Astrocyte of the hippocampus (primary cell): ENCODE measurements around the gene PHF11.
A peak's percentile ranks its signal among the peaks of the same experiment; 100 is the strongest.

Source experiments
- DNase-seq: peaks from one replicate; pipeline ENCODE4 v3.0.0; 2011; ENCODE audit warnings: low read depth, low spot score

Gene PHF11

GRCh38 chr13:49498206-49498605, 2.5 kb downstream of the PHF11 start:
- DNase-seq = no peak

DNA sequence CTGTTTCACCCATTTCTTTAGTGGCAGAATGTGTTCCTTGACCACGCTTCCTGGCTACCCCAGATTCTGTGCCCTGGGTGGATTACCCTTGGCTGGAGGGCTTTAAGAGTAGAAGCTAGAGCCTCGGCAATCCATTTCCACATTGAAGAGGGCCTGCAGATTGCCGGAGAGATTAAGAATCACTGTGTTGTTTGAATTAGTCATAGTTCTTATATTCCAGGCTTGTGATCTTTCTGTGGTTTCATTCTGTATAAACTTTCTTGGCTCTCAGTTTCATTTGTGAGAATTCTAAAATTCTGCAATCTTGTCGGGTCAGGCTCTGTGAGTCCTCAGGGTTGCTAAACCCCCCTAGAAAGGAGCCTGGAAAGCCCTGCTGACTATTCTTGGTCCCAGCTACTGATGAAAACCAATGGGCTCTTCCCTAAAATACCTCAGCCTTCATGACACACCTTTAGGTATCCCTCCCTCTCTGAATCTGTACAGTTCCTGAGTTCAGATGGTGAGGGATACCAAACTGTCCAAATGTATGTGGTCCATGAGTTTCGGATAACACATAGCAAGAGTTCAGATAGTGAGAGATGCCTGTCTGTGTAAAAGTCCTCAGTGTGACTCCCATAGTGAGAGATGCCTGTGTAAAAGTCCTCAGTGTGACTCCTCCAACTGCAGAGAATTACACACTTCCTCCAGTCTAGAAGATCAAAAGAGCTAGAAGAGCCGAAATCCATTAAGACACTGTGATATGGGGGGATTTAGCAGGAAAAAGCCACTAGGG, 4.3 kb downstream of the PHF11 start:
- DNase-seq = peak; percentile 67

DNA sequence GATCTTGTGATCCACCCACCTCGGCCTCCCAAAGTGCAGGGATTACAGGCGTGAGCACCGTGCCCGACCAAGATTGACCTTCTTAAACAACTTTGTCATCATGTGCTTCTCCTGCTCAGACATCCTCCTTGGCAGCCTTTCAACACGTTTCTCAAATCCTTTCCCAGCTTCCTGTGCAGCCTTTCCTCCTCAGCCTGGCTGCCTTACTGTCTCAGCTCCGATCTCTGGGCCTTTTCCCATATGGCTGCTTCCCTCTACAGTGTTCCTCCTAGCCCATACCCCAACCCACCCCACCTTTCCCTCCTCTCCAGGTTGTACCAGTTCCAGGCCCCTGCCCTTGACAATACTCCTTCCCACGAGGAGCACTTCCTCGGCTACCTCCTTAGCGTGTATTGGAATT, 7.2 kb downstream of the PHF11 start:
- no peak for DNase-seq

DNA sequence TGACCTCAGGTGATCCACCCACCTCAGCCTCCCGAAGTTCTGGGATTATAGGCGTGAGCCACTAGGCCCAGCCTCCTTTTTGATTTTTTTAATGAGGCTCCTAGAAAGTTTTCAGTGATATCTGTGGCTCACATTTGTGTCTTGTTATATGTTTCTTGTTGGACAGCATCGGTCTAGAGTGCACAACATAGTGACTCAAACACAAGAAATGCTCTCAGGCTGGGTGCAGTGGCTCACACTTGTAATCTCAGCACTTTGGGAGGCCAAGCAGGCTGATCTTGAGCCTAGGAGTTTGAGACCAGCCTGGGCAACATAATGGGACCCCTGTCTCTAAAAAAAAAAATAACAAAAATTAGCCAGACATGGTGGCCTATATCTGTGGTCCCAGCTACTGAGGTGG, 8.2 kb downstream of the PHF11 start:
- DNase-seq = no peak

DNA sequence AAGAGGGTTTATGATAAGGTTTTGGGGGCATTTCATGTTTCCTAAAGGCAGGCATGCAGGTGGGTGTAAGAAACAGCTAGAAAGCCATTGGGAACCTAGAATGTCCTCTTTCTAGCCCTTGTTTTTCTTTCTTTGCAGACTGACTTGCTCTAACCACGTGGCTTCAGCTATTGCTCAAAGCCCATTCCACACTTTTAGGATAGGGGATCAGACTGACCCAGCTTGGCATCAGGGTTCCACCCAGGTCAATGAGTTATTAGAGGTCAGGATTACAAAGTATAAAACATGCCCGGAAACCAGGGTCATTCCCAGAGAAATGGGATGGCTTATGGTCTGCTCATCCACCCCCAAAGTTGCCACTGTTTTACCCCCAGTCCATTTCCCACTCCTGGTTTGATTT, 16.8 kb downstream of the PHF11 start:
- no peak for DNase-seq

GRCh38 chr13:49516467-49516866, 20.7 kb downstream of the PHF11 start:
- peak; percentile 39 for DNase-seq

- DNase-seq = no peak
Measured at GRCh38 chr13:49517461-49517860, 21.7 kb downstream of the PHF11 start.

DNA sequence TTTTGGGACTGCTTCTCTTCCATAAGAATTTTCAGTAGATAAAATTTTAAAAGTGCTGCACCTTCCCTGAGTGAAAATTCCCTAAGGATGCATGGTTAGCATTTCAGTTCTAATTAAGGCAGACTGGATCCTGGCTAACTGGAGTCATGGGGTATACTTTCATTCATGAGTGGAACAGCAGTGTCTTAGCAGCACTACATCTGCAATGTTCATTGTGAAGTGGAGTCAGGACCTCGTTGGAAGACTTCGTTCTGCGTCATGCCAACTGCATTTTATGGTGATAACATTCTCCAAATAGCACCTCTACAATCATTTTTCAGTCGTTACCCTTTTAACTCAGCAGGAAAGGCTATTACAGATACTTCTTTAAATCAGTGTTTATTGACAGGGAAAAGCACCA, 25.5 kb downstream of the PHF11 start:
- DNase-seq = no peak

DNA sequence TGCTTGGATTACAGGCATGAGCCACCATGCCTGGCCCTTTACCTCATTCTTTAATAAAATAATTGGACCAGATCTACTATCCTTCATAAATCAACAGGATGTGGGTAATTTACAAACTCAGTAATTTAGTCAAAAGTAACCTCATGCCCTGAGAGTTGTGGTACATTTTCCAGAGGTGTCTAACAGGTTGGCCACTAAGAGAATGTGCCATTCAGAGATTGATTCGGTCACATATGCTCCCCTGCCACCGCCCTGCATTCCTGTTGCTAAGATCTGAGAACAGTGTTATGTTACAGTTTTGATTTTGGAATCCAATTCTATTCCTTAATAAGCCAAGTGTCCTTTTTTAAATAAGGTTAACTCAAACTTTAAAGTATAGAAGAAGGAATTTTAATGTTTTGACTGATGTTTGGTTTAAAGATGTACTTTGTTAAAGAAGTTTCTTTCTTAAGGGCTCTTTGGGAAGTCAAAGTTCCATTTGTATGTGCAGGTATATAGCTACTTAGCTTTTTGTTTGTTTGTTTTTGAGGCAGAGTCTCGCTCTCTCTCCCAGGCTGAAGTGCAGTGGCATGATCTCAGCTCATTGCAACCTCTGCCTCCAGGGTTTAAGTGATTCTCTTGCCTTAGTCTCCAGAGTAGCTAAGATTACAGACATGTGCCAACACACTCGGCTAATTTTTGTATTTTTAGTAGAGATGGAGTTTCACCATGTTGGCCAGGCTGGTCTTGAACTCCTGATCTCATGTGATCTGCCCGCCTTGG, 29.2 kb downstream of the PHF11 start:
- DNase-seq = no peak

- DNase-seq = no peak
Measured at GRCh38 chr13:49527123-49527522, 31.4 kb downstream of the PHF11 start.

GRCh38 chr13:49528161-49528560, 32.4 kb downstream of the PHF11 start:
- DNase-seq = no peak

GRCh38 chr13:49530457-49530856, 34.7 kb downstream of the PHF11 start:
- DNase-seq = no peak

GRCh38 chr13:49532593-49532992, 36.8 kb downstream of the PHF11 start:
- DNase-seq = no peak

GRCh38 chr13:49533011-49533410, 37.3 kb downstream of the PHF11 start:
- DNase-seq = no peak

DNA sequence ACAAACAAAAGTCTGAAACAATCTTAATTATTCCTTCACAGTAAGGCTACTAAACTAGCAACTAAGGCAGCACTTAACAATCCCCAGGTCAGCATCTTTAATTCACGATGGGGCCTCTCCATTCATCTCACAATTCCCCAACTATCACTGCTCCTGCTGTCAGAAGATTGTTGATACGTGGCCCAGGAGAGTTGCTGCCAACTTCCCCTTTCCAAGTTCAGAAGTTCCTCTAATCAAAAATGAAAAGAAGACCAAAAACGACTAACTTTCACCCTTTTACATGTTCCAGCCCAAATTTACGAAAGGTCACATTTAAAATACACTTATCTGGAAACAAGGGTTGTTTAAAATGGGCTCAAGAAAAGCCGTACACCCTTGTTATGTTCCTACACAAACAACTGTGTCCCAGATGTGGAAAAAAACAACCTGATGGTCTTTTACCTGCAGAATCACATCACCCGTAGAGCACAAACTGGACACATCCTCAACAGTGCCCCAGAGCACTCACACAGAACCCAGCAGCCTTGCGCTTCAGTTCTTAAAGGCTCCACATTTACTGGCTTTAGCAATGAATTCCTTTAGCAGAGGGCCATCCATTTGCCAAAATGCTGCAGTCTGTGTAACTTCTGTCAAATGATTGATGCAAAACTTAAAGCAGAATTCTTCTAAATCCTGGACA, 38.0 kb downstream of the PHF11 start:
- DNase-seq = no peak

DNA sequence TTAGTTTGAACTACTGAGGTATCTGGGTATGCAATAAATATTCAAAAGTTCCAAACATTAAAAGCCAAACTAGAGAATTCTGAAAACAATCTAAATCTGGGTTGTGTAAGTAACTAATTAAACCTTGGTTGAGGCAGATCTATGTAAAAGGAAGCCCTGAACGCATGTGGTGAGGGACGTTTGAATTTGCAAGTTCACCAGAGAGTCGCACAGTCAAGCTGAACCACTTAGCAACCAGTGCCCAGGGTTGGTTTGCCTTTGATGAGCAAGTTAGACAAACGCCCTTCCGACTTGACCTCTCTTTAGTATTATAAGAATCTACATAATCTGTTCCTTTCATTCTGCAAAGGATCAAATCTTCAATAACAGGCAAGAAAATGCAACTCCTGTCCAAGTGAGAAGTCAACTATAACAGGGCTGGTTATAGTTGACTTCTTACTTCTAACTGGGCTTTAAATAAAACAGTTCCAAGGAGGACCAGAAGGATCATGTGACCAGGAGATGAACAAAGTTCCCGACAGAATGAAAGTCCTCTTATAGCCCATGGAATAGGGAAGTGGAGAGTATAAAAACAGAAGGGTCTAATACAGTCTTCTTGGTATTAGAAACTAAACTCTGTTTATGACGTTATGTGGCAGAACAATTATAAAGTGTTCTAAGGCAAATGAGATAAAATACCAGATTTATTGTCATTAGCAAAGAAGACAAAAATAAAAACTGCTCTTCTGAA, 40.6 kb downstream of the PHF11 start:
- DNase-seq = no peak

DNA sequence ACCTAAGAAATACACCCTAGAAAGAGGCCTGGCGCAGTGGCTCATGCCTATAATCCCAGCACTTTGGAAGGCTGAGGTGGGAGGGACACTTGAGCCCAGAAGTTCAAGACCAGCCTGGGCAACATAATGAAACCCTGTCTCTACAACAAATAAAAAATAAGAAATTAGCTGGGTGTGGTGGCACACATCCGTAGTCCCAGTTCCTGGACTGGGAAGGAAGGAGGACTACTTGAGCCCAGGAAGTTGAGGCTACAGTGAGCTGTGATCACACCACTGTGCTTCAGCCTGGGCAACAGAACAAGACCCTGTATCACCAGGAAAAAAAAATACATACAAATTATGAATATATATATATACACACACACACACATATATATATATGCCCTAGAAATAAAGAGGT, 42.7 kb downstream of the PHF11 start:
- DNase-seq = no peak

- no peak for DNase-seq
Measured at GRCh38 chr13:49539313-49539712, 43.6 kb downstream of the PHF11 start.

DNA sequence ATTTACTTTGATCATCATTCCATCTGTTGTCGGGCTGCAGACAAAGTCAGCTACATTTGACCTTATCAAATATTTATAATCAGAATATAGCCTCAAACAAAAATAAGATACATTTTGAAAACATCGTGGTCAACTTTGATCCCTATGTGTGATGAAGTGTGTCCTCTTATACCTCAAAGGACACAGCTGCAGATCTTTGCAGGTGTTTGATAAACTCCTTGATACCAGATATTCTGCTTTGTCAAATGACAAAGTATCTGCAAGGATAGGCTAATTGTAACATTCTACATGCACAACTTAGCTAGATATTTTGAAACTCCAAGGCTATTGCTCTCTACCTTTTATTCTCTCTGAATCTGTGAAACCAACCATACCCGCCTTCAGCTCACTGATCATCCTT, 44.0 kb downstream of the PHF11 start:
- DNase-seq = no peak

- DNase-seq = peak; percentile 66
Measured at GRCh38 chr13:49540552-49540951, 44.8 kb downstream of the PHF11 start.

- DNase-seq = no peak
Measured at GRCh38 chr13:49543656-49544055, 47.9 kb downstream of the PHF11 start.

- DNase-seq = peak; percentile 30
Measured at GRCh38 chr13:49545661-49546060, 49.9 kb downstream of the PHF11 start.
